Caki2 (cell line): ENCODE data around the gene HP1BP3. TPM values are rescaled to one million over a fixed set of nuclear protein-coding genes. Genes with fewer than 3 reads are reported as not detected.

ENCODE experiments used
- DNase-seq: peaks from one replicate; pipeline ENCODE4 v3.0.0-alpha.2; 2015; ENCODE audit warnings: low read depth
- in situ Hi-C: cut with HindIII; loops from 2 replicates; pipeline ENCODE4 v1.10.0; 2016; ENCODE audit warnings: low sequenced_read_pairs, low pct_unique_long_range_greater_than_20kb, mixed read lengths
- total RNA-seq: library from RNA; depleted of rRNA; stranded (reverse); fragments of >200 nt; shearing (Covaris generic); gene quantifications from 2 replicates; pipeline ENCODE4 v1.2.3, GENCODE V29; 2014; ENCODE audit warnings: low replicate concordance

The HP1BP3 gene
- total RNA-seq, 1 experiment from 2014 or later = 242 TPM

- DNase-seq = no peak
- in situ Hi-C loops = no loop called here
Observed at GRCh38 chr1:20775700-20776099, 11.4 kb downstream of the HP1BP3 start.

DNA sequence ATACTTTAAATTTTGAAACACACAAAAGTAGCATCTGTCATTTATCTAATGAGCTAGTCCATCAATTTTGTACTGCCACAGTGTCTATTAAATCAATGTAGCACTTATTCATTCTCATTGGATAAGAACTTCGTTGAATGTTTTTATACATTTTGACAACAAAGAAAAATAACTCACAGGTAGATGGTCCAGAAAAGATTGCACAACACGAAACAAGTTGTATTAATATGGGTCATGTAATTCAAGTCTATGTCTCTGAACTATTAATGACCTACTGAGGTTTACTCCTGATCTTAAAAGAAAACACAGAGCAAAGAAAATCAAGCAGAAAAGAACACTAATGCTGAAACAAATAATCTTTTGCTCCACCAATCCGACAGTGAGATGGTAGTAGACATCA, 15.3 kb downstream of the HP1BP3 start:
- DNase-seq = no peak
- in situ Hi-C loops = no loop called here

DNA sequence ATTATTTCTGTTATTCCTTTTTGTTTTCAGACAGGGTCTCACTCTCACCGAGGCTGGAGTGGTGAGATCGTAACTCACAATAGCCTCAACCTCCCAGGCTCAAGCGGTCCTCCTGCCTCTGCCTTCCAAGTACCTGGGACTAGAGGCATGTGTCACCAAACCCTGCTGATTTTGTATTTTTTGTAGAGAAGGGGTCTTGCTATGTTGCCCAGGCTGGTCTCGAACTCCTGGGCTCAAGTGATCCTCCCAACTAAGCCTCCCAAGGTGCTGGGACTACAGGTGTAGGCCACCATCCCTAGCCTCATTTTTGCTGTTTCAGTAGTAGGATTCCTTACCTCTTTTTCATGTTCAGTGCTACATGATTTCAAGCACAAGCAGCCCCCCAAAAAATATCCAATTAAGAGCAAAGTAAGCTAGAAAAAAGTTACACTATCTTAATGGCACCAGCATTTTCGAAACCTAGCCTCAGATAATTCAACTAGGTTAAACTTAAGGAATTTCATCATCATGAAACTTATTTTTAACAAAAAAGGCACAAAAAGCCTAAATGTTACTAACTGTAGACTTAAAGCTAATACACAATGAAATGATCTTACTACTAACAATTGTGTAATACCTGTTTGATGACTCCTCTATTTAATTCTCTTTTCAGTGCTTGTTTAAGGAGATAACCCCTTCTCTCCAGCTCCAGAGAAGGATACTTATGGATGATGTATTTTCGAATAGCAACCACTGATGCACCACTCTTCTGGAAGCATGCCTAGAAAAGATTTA, 16.6 kb downstream of the HP1BP3 start:
- in situ Hi-C loops = no loop called here
- DNase-seq = no peak

- in situ Hi-C loops = no loop called here
- DNase-seq = no peak
Observed at GRCh38 chr1:20767271-20767670, 19.8 kb downstream of the HP1BP3 start.

DNA sequence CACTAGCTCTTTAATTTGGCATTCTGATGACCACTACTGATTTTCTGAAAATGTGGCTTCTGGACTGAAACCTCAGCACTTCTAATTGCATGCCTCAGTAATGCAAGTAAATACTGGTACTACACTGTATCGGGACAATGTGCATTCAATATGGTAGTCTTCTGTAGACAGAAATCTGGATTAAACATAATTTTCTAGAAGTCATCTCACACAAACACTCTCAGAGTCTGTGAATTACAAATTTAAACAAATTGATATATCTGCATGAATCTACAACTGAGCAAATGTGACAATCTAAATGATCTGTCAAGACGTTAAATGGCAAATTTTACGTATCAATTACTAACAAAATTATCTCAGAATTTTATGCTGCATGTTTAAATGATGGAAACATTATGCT, 23.7 kb downstream of the HP1BP3 start:
- in situ Hi-C loops = no loop called here
- DNase-seq = no peak

DNA sequence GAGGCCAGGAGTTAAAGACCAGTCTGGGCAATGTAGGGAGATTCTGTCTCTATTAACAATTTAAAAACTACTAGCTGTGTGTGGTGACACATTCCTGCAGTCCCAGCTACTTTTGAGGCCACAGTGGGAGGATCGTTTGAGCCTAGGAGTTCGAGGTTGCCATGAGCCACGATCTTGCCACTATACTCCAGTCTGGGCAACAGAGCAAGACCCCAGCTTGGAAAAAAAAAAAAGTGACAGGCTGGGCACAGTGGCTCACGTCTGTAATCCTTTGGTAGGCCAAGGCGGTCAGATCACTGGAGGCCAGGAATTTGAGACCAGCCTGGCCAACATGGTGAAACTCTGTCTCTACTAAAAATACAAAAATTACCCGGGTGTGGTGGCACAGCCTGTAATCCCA, 26.8 kb downstream of the HP1BP3 start:
- in situ Hi-C loops = no loop called here
- no peak for DNase-seq

DNA sequence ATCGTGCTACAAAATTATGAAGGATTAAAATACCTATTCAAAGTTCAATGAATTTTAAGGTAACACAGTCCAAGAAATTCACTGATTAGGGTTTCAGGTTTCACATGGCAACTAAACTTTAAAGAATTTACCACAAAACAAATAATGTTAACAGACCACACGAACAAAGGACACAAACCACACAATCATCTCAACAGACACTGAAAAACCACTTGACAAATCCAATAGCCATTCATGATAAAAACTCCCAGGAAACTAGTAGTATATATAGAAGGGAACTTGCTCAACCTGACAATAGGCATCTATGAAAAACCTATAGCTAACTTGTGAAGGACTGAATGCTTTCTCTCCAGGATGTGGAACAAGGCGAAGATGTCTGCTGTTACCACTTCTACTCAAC, 33.5 kb downstream of the HP1BP3 start:
- in situ Hi-C loops = no loop called here
- no peak for DNase-seq

GRCh38 chr1:20751462-20751990, 35.6 kb downstream of the HP1BP3 start:
- no peak for DNase-seq
- in situ Hi-C loops = no loop called here

DNA sequence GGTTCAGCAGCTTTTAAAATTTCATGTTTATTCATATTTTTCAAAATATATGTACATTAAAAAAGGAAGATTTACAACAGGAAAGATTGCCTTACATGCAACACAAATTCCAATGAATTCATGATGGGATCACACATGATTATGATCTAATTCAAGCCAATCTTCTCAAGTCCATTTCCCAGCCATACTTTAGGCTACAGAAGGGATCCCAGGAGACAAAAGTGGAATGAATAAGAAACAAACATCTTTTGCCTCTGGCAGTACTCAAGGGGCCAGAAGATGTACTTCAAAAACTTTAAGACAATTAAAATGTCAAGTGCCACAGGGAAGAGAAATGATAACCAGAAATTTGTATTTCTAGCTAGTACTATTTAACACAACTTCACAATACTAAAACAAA, 44.4 kb downstream of the HP1BP3 start:
- DNase-seq = no peak
- in situ Hi-C loops = no loop called here

DNA sequence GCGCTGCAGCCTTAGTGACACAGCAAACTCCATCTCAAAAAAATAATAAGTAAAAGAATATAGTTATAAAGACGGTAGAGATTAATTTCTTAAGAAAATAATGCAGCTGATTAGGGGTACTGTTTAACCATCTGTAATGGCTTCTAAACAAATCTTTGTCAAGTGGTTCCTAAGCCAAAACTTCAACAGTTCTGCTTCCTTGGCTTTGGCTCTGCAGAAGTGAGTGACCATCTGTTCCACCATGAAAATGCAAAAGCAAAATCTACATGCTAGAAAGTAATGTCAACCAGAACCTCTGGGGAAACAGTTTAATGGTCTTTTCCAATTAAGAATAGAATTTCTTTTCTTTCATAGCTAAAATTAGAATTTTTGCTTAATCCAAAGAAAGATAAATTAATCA, 46.3 kb downstream of the HP1BP3 start:
- in situ Hi-C loops = no loop called here
- no peak for DNase-seq

DNA sequence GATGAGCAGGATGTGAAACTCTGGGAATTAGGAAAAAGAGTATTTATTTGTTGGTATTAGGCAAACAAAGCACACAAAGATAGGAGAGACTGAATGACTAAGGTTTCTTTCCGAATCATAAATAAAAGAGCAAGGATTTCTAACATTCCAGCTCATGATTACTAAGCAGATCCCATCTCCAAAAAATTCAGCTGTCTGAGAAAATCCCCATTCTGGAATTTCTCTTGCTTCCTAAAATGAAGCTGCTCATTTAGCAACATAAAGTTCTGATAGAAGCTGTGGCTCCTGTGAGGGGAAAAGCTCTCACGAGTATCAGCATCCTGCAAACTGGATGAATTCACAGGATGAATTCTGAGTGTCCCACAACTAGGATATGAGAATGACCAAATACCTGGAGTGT, 47.9 kb downstream of the HP1BP3 start:
- peak; percentile 41 for DNase-seq
- in situ Hi-C loops = no loop called here

DNA sequence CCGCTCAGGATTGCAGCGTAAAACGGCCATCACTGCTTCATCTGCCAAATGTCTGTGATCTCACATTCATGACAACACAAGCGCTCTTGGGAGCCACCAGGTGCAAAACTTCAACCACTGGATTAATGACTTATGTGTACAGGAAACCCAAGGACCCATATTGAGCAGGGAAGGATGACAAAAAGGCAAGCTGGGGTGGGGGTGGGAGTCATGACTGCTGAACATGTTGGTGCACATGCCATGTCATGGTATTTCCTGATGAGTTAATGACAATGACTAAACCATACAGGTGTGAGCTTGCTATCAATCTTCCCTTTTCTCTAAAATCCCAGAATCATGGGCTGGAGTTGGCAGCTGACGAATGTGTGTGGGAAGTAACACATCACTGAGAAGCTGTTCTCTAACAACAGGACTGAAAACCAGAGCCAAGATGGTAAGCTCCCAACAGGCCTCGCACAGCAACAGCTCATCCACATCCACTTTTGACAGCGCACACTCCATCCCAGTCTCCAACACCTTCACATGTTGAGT, 51.5 kb downstream of the HP1BP3 start:
- in situ Hi-C loops = no loop called here
- no peak for DNase-seq

DNA sequence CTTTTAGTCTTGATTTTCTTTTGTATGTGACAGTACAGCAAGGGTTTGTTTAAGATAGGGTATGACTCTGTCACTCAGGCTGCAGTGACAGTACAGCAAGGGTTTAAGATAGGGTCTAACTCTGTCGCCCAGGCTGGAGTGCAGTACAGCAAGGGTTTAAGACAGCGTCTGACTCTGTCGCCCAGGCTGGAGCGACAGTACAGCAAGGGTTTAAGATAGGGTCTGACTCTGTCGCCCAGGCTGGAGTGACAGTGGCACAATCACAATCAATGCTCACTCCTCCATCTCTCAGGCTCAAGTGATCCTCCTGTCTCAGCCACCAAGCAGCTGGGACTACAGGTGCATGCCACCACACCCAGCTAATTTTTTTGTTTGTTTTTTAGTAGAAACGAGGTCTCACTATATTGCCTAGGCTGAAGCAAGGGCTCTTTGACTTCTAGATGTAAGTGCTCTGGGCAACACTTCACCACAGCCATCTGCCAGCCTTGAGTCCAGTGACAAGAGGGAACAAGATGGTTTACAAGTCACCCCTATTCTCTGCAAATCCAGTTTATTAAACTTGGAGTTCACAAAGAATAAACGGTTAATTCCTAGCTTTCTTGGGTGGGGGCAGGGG, 53.6 kb downstream of the HP1BP3 start:
- in situ Hi-C loops = no loop called here

GRCh38 chr1:20732588-20733359, 54.3 kb downstream of the HP1BP3 start, which contains the start of gene SH2D5:
SH2D5 (minus strand) TSS chr1:20732703; CDS start chr1:20728044, 4,659 bp downstream.
- in situ Hi-C loops = no loop called here
- peak; percentile 97 for DNase-seq

More for the DNA sequence above, 53.6 kb downstream of the HP1BP3 start:
- DNase-seq = no peak

DNA sequence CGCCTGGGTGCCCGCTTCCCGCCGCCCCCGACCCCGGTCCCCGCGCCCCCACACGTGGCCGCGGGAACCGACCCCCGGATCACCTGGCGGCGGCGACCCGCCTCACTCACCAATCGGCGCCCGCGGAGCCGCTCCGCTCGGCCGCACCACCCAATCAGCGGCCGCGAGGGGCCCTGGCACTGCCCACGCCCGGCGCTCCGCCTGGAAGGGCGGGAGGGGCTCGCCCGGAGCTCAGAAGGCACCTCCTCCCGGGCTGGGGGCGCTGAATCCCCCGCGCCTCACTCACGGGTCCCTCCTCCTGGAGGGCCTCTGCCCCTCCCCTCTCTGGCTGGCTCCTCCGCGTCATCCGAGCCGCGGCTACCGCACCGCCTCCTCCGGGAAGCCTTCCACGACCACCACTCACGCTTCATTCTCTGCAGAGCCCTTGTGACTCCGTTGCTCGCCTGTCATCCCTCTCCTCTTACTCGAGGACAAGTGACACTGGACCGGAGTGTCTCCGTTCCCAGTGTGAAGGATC, 55.0 kb downstream of the HP1BP3 start:
- in situ Hi-C loops = no loop called here
- DNase-seq = peak; percentile 94

DNA sequence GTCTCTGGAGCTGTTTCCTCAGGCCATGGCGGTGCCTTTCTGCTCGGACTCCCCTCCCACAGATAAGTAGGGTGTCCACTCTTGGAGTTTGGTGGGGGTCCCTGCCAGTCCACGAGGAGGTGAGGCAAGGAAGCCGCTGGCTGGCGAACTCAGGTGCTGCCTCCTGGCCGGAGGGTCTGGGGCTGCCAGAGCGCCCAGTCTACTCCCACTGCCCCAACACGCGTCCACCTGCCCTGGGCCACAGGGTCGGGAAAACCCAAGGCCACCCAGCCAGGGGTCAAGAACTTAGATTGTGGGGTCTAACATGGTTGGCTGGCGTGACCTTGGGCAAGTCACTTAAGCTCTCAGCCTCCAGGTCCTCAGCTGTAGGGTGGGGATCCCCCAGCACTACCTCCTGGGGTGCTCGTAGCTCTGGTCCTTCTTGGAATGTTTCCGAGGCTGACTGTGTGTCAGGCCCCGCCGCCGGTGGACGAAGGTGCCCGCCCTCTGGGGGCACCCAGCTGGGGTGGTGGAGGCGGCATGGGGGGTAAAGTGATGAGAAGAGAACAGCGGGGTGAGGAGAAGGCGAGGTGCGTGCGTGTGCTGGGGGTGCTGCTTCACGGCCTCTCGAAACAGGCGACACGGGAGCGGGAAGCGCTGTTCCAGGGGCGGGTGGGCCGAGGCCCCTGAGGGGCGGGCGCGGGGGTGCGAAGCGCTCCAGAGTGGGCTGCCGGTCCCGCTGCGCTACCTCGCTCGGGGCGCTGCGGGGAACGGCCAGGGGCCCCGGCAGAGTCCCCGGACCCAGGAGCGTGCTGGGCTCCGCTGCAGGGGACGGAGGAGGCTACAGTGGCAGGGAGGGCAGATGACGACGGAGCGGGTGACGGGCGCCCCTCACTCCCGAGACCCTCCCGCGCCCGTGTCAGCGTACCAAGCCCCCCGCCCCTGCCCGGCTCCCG, 55.8 kb downstream of the HP1BP3 start:
- in situ Hi-C loops = no loop called here
- DNase-seq = no peak

DNA sequence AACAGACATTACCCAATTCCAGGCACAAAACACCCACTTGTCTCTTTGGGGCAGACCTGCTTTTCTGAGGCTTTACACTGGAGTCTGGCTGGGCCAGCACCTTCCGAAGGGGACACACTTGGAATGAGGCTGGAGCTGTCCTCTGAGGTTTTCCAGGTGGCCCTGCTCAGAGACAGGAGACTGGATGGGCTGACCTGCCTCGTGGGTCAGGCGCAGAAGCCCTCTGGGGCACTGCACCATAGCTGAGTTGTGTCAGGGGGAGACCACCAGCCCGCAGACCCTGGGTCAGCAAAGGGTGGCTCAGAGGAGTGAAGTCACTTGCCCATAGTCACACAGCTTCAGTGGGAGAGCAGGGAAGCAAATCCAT, 56.4 kb downstream of the HP1BP3 start:
- no peak for DNase-seq
- in situ Hi-C loops = no loop called here
